GM23338 (cell line): ENCODE data around the gene RBM28. TPM values are rescaled to one million over a fixed set of nuclear protein-coding genes. Genes with fewer than 3 reads are reported as not detected.

Experiments used
- ATAC-seq: fragments of 200-7000 bp; cut with Tn5 transposase; 3 replicates; pipeline ENCODE4 v1.9.1; 2020
- DNase-seq: peaks from one replicate; pipeline ENCODE4 v3.0.0-alpha.2; 2015; ENCODE audit warnings: low spot score
- H2AFZ ChIP-seq: fragments of 200-600 bp; sonication (generic); 2 replicates; pipeline ENCODE4 v1.8.0; 2016; ENCODE audit warnings: antibody characterized with exemption, mild to moderate bottlenecking, moderate library complexity
- H3F3A ChIP-seq: fragments of 200-600 bp; sonication (generic); replicated peaks from 2 replicates; pipeline ENCODE4 v1.8.0; 2017; ENCODE audit warnings: antibody characterized with exemption, mixed run types, low read depth
- H3K27ac ChIP-seq: fragments of 200-600 bp; sonication (generic); 2 replicates; pipeline ENCODE4 v1.6.1; 2016; ENCODE audit warnings: low read depth
- H3K27me3 ChIP-seq: fragments of 200-600 bp; sonication (generic); 2 replicates; pipeline ENCODE4 v1.8.0; 2016; ENCODE audit warnings: mild to moderate bottlenecking, mixed run types, moderate library complexity; ENCODE audit not compliant: insufficient read depth
- H3K36me3 ChIP-seq: fragments of 200-600 bp; sonication (generic); 2 replicates; pipeline ENCODE4 v1.8.0; 2016; ENCODE audit warnings: mild to moderate bottlenecking; ENCODE audit not compliant: insufficient read depth
- H3K4me1 ChIP-seq: fragments of 200-600 bp; sonication (generic); 2 replicates; pipeline ENCODE4 v1.8.0; 2016; ENCODE audit warnings: mild to moderate bottlenecking, moderate library complexity; ENCODE audit not compliant: insufficient read depth
- H3K4me2 ChIP-seq: fragments of 200-600 bp; sonication (generic); 2 replicates; pipeline ENCODE4 v1.7.1; 2017; ENCODE audit warnings: mixed run types
- H3K4me3 ChIP-seq: fragments of 200-600 bp; sonication (generic); 2 replicates; pipeline ENCODE4 v1.6.1; 2016; ENCODE audit warnings: mixed run types
- H3K79me2 ChIP-seq: fragments of 200-600 bp; sonication (generic); replicated peaks from 2 replicates; pipeline ENCODE4 v1.8.0; 2017; ENCODE audit warnings: mild to moderate bottlenecking; ENCODE audit not compliant: insufficient read depth
- H3K9me2 ChIP-seq: fragments of 200-600 bp; sonication (generic); 2 replicates; pipeline ENCODE4 v1.8.0; 2017; ENCODE audit not compliant: insufficient read depth
- H4K20me1 ChIP-seq: fragments of 200-600 bp; sonication (generic); replicated peaks from 2 replicates; pipeline ENCODE4 v1.8.0; 2017; ENCODE audit warnings: mild to moderate bottlenecking; ENCODE audit not compliant: insufficient read depth
- H3K27ac Mint-ChIP-seq: 2 replicates; pipeline ENCODE4 v1.8.0; 2020; ENCODE audit warnings: inconsistent platforms, mild to moderate bottlenecking, moderate library complexity, mixed read lengths
- H3K27me3 Mint-ChIP-seq: 3 replicates; pipeline ENCODE4 v1.8.0; 2022; ENCODE audit warnings: low read depth, mild to moderate bottlenecking, moderate library complexity, mixed read lengths, inconsistent platforms; ENCODE audit not compliant: insufficient read depth, poor library complexity
- H3K36me3 Mint-ChIP-seq: 3 replicates; pipeline ENCODE4 v1.8.0; 2021; ENCODE audit warnings: low read depth, mild to moderate bottlenecking, inconsistent platforms, moderate library complexity, mixed read lengths
- H3K4me1 Mint-ChIP-seq: 3 replicates; pipeline ENCODE4 v1.8.0; 2020; ENCODE audit warnings: mild to moderate bottlenecking, inconsistent platforms, mixed read lengths
- H3K4me3 Mint-ChIP-seq: 3 replicates; pipeline ENCODE4 v1.8.0; 2021; ENCODE audit warnings: moderate library complexity, mild to moderate bottlenecking, inconsistent platforms, mixed read lengths
- H3K9me3 Mint-ChIP-seq: 3 replicates; pipeline ENCODE4 v1.8.0; 2020; ENCODE audit warnings: moderate library complexity, mild to moderate bottlenecking, inconsistent platforms, mixed read lengths
- CREB1 ChIP-seq: fragments of 250-450 bp; sonication (Bioruptor Pico); IDR thresholded peaks from 2 replicates; pipeline ENCODE4 v1.5.0; 2020; ENCODE audit warnings: low read depth, mild to moderate bottlenecking, moderate library complexity
- CTCF ChIP-seq, 2 experiments: fragments of 200-600 bp in 1 of 2; sonication (generic) in 1 of 2; conservative IDR thresholded peaks; 2 replicates each; pipeline versions ENCODE4 v1.5.1 to v1.6.1; 2016 to 2017; ENCODE audit warnings: antibody characterized with exemption in 2 of 2, low read depth in 2 of 2, mild to moderate bottlenecking in 2 of 2, moderate library complexity in 1 of 2
- ETS1 ChIP-seq: IDR thresholded peaks from 2 replicates; pipeline ENCODE4 v1.6.1; 2016; ENCODE audit warnings: antibody characterized with exemption
- EZH2phosphoT487 ChIP-seq: fragments of 200-600 bp; sonication (generic); IDR thresholded peaks from one replicate; pipeline ENCODE4 v1.8.1; 2018; ENCODE audit warnings: antibody characterized with exemption; ENCODE audit not compliant: unreplicated experiment
- JUNB ChIP-seq: IDR thresholded peaks from one replicate; pipeline ENCODE4 v1.6.1; 2016; ENCODE audit warnings: antibody characterized with exemption; ENCODE audit not compliant: unreplicated experiment
- NANOG ChIP-seq: IDR thresholded peaks from 2 replicates; pipeline ENCODE4 v1.6.1; 2016; ENCODE audit warnings: antibody characterized with exemption, borderline replicate concordance
- POLR2AphosphoS5 ChIP-seq: IDR thresholded peaks from 2 replicates; pipeline ENCODE4 v1.6.1; 2016; ENCODE audit warnings: antibody characterized with exemption, low read depth
- STAT1 ChIP-seq: IDR thresholded peaks from one replicate; pipeline ENCODE4 v1.6.1; 2016; ENCODE audit warnings: antibody characterized with exemption; ENCODE audit not compliant: unreplicated experiment
- ZNF114 ChIP-seq: fragments of 250-450 bp; sonication (Bioruptor Pico); IDR thresholded peaks from 2 replicates; pipeline ENCODE4 v1.5.0; 2020; ENCODE audit warnings: mild to moderate bottlenecking, moderate library complexity
- ZNF462 ChIP-seq: fragments of 250-450 bp; sonication (Bioruptor Pico); IDR thresholded peaks from 2 replicates; pipeline ENCODE4 v1.5.0; 2020; ENCODE audit warnings: mild to moderate bottlenecking, moderate library complexity
- polyA plus RNA-seq: library from polyadenylated mRNA; unstranded; fragments of >200 nt; fragmentation: Nextera tagmentation; extraction: Ambion mirVana; gene quantifications from 2 replicates; pipeline ENCODE4 v1.2.1, GENCODE V29; 2016
- total RNA-seq: library from RNA; depleted of rRNA; stranded (reverse); fragments of >200 nt; shearing (Covaris generic); gene quantifications from 2 replicates; pipeline ENCODE4 v1.2.3, GENCODE V29; 2014

Gene RBM28
- total and polyA plus RNA-seq, 2 experiments from 2014 or later = 24.3 to 87.5 TPM

DNA sequence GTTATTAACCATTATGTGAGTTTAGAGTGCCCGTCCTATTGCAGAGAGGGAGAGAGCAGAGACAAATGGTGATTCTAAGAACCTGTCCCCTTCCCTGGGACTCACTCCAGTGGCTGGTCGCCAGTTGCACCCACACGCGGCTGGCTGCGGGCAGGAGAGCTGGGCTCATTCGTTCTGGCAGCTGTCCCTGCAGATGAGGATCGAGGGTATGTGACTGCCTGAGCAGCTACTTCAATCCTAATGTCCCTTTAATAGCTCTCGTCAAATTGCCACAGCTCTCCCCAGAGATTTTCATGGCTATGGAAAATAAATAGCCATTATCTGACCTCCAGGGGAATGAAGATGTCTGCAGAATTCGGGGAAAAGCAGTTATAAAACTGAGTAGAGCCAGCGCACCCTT lies 41.6 kb downstream of the RBM28 start:
- no peak overlapping the region for H2AFZ ChIP-seq
- peaks cover 4% of the 10 kb centered on the region for H3K36me3 ChIP-seq
- 0 out of 2 replicates have a peak, but pooled peaks cover 2% of the 10 kb centered on the region for H3K9me2 ChIP-seq
- H3K4me3 ChIP-seq = no peak overlapping the region
- TF ChIP-seq EZH2phosphoT487 (no peak), ZNF114 (CRISPR knock-in tag) (no peak), CREB1 (CRISPR knock-in tag) (no peak), ETS1 (no peak), NANOG (no peak), JUNB (no peak), STAT1 (no peak), ZNF462 (CRISPR knock-in tag) (no peak), CTCF (conservative IDR thresholded peaks at IDR 0.05; ENCODE audit: low read depth in 2 of 2) (no peak), POLR2AphosphoS5 (no peak)
- H3K4me2 ChIP-seq = no peak overlapping the region
- DNase-seq = no peak
- peaks cover 32% of the 10 kb centered on the region for H3K4me1 ChIP-seq
- peak overlapping the region; percentile 50; the same call in 1 of the 2 replicates for H3K27ac ChIP-seq
- 0 out of 2 replicates have a peak, but pooled peaks cover 4% of the 10 kb centered on the region for H3F3A ChIP-seq
- no peak overlapping the region for H3K27ac Mint-ChIP-seq
- peaks cover 26% of the 10 kb centered on the region; the same call in 2 of the 3 replicates for H3K36me3 Mint-ChIP-seq
- peaks cover 3% of the 10 kb centered on the region; the same call in 1 of the 3 replicates for H3K9me3 Mint-ChIP-seq
- no peaks in the 10 kb centered on the region for H3K79me2 ChIP-seq
- peaks cover 15% of the 10 kb centered on the region for H3K27me3 Mint-ChIP-seq
- H3K4me1 Mint-ChIP-seq = peaks cover 36% of the 10 kb centered on the region
- peaks cover 5% of the 10 kb centered on the region for H4K20me1 ChIP-seq
- no peak for ATAC-seq
- H3K4me3 Mint-ChIP-seq = no peak overlapping the region
- no peaks in the 10 kb centered on the region for H3K27me3 ChIP-seq
